Activated naive CD4-positive, alpha-beta T cell treated with Interleukin-2 at 50 U/mL for 16 hours (primary cell): ENCODE data around the gene DYNLRB1.
A peak's percentile ranks its signal among the peaks of the same experiment; 100 is the strongest.

Source experiments
- DNase-seq: peaks from one replicate; pipeline ENCODE4 v3.0.0-alpha.2; 2020

DYNLRB1 gene

GRCh38 chr20:34579979-34580940 is 64.0 kb downstream of the DYNLRB1 start:
- no peak for DNase-seq

DNA sequence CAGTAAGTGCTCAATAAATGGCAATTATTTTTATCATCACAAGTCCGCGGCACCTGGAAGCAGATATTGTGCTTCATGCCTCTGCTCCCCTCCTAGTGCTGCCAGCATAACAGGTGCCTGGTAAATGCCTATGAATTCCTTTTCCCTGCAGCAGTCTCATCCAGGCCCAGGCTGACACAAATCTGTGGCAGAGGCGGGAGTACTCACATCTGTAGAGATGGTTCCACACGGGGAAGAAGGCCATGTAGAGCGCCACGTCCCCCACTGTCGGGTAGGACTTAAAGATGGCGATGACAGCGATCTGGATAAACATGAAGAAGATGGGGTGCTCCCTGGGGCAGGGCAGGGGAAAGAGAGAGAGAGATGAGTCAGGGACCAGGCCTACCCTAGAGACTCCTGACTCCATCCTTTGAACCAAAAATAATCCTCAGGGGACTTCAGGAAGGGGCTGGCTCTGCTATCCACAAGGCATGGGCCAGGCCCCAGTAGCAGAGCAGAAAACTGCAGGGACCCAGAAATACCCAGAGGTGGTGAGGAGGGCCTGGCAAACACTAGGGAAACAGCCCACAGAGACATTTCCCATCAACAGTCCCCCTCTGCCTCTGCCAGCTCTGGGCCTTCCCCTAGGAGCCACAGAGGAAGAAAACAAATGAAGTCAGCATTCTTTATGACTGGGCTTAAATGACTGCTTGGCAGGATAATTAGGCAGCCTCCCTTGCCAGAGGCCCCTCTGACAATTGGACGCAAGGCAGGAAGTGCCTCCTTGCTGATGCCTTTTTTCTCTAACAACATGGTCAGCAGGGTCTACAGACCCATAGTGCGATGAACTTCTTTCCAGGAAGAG is 65.3 kb downstream of the DYNLRB1 start:
- DNase-seq: peak; percentile 10

DNA sequence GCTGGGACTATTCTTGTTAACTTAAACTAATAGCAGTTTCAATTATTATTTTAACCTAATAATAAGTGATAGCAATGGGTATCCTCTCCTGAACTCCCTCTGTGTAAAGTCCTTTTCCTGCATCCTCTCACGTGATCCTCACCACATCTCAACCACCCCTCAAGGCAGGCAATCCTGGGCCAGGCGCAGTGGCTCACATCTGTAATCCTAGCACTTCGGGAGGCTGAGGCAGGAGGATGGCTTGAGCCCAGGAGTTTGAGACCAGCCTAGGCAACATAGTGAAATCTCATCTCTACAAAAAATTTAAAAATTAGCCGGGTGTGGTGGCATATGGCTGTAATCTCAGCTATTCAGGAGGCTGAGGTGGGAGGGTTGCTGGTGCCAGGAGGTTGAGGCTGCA is 66.0 kb downstream of the DYNLRB1 start:
- DNase-seq: no peak

DNA sequence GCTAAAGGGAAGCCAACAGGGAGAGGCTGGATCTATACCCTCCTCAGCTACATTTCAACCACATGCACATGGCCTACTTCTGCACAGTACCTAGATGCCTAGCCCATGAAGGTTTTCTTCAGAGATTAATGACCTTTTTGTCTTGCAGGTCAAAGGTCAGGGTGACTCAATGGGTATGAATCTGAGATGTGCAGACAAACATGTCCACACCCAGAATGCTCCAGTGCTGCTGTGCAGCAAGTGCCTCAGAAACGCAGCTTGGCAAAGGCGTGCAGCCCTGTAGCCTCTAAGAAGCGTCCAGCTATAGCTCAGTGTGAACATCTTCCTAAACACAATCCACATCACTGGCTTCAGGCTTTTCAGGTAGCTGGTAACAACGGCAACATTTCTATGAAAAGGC is 66.7 kb downstream of the DYNLRB1 start:
- no peak for DNase-seq

GRCh38 chr20:34583544-34583943 is 67.3 kb downstream of the DYNLRB1 start:
- no peak for DNase-seq

- DNase-seq: no peak
Measured at GRCh38 chr20:34585019-34585418, 68.8 kb downstream of the DYNLRB1 start.

DNA sequence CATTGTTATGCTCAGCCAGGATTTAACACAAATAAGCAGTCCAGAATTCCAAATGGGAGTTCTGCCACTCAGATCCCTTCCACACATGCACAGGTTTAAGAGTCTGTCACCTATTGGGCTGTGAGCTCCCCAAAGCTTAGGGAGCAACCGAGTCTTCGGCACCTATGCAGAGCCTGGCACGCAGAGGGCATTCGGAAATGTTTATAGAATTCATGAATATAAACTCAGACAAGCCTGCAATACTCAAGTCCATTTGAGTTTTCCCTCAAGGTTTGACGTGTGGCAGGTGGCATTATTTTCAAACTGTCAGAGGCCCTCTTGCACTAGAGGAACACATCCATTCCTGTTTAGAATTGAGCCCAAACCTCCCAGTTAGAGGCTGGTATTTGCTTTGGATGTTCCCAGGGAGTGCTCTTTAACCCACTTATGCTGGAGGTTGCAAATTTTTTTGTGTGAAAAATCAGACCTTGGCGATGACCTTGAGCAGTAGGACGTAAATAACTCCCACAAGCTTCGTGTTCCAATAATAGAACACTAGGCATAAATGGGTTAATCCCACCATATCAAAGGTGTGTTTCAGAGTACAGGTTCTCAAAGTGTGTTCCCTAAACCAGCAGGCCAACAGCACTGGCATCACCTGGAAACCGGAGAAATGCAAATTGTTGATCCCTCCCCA is 70.4 kb downstream of the DYNLRB1 start:
- DNase-seq: no peak
